Caco-2 (cell line): ENCODE measurements around the gene ELFN1. TPM values are rescaled to one million over a fixed set of nuclear protein-coding genes. Genes with fewer than 3 reads are reported as not detected.

Experiments
- BruUV-seq: library from RNA; stranded (reverse); fragments of 400-500 nt; replicated peaks from 2 replicates; lab custom pipeline; 2021; lab: Mats Ljungman, UMichigan
- CTCF ChIA-PET: fragments of 300-600 bp; sonication (Branson Sonifier 250); formaldehyde crosslinking; loops from one replicate; lab custom pipeline; 2022; ENCODE audit warnings: antibody characterized with exemption; lab: Charles Lee
- POLR2A ChIA-PET: fragments of 300-600 bp; sonication (Branson Sonifier 250); formaldehyde crosslinking; loops from one replicate; lab custom pipeline; 2022; ENCODE audit warnings: antibody characterized with exemption; lab: Charles Lee
- DNase-seq, 2 experiments: peaks; one replicate each; pipeline versions ENCODE4 v3.0.0 to v3.0.0-alpha.2; 2020 to 2022
- H3K27me3 ChIP-seq: replicated peaks from 2 replicates; pipeline ENCODE4 v1.6.0; 2011; ENCODE audit warnings: low read length; ENCODE audit not compliant: control insufficient read depth, insufficient read depth
- H3K36me3 ChIP-seq: 2 replicates; pipeline ENCODE4 v1.5.1; 2011; ENCODE audit warnings: low read length; ENCODE audit not compliant: control insufficient read depth, insufficient read depth
- H3K4me1 ChIP-seq: fragments of 250-450 bp; sonication (Bioruptor Pico); 2 replicates; pipeline ENCODE4 v1.5.1; 2020; ENCODE audit warnings: mild to moderate bottlenecking
- H3K4me3 ChIP-seq: 2 replicates; pipeline ENCODE4 v1.5.1; 2011; ENCODE audit warnings: low read depth, mild to moderate bottlenecking, control low read depth, low read length
- H3K9me3 ChIP-seq: fragments of 250-450 bp; sonication (Bioruptor Pico); 2 replicates; pipeline ENCODE4 v1.5.1; 2020; ENCODE audit warnings: mild to moderate bottlenecking, moderate library complexity
- H3K27ac Mint-ChIP-seq: one replicate; pipeline ENCODE4 v1.8.0; 2022; ENCODE audit warnings: mixed read lengths; ENCODE audit not compliant: unreplicated experiment
- H3K27me3 Mint-ChIP-seq: one replicate; pipeline ENCODE4 v1.8.0; 2022; ENCODE audit warnings: mixed read lengths; ENCODE audit not compliant: insufficient read depth, unreplicated experiment
- H3K36me3 Mint-ChIP-seq: one replicate; pipeline ENCODE4 v1.8.0; 2022; ENCODE audit warnings: mild to moderate bottlenecking, mixed read lengths; ENCODE audit not compliant: insufficient read depth, unreplicated experiment
- H3K4me1 Mint-ChIP-seq: one replicate; pipeline ENCODE4 v1.8.0; 2022; ENCODE audit warnings: low read depth, mixed read lengths; ENCODE audit not compliant: unreplicated experiment
- H3K4me3 Mint-ChIP-seq: one replicate; pipeline ENCODE4 v1.8.0; 2022; ENCODE audit warnings: mild to moderate bottlenecking, moderate library complexity, mixed read lengths; ENCODE audit not compliant: unreplicated experiment
- H3K9me3 Mint-ChIP-seq: one replicate; pipeline ENCODE4 v1.8.0; 2022; ENCODE audit warnings: mixed read lengths; ENCODE audit not compliant: unreplicated experiment
- CTCF ChIP-seq, 2 experiments: fragments of 200-600 bp in 1 of 2; IDR thresholded peaks; 1 replicate in 1 of 2; 2 replicates in 1 of 2; pipeline versions ENCODE4 v1.5.1 to v1.8.0; 2011 to 2022; ENCODE audit warnings: antibody characterized with exemption in 1 of 2, control low read depth in 1 of 2, inconsistent platforms in 1 of 2, low read depth in 1 of 2, low read length in 1 of 2, mild to moderate bottlenecking in 1 of 2, moderate library complexity in 1 of 2; ENCODE audit not compliant: insufficient read depth in 1 of 2, severe bottlenecking in 1 of 2, unreplicated experiment in 1 of 2
- intact Hi-C: fragments of 100-400 bp; cut with micrococcal nuclease; formaldehyde crosslinking; loops from one replicate; pipeline ENCODE4 v1.10.0; 2022; ENCODE audit not compliant: unreplicated experiment
- total RNA-seq: library from RNA; stranded (reverse); gene quantifications from 2 replicates; pipeline ENCODE4 v1.2.3, GENCODE V29; 2022

Gene ELFN1
- total RNA-seq, 1 experiment from 2014 or later = 2.3 TPM

- Mint-ChIP-seq H3K36me3 (no peaks in the 10 kb centered on the region), H3K27me3 (no peaks in the 10 kb centered on the region), H3K9me3 (no peaks in the 10 kb centered on the region), H3K4me1 (peaks cover 7% of the 10 kb centered on the region), H3K27ac (no peak overlapping the region), H3K4me3 (no peak overlapping the region)
- no peak for DNase-seq
- intact Hi-C loops = no loop called here
- Histone ChIP-seq H3K36me3 (no peaks in the 10 kb centered on the region), H3K4me3 (no peak overlapping the region), H3K27me3 (no peaks in the 10 kb centered on the region), H3K4me1 (0 out of 2 replicates have a peak, but pooled peaks cover 4% of the 10 kb centered on the region), H3K9me3 (no peaks in the 10 kb centered on the region)
- BruUV-seq = no TSS peak
- POLR2A ChIA-PET = no interaction called here
- CTCF ChIA-PET = no interaction called here
- no peak for TF ChIP-seq CTCF (IDR thresholded peaks at IDR 0.05; ENCODE audit: insufficient read depth in 1 of 2, low read depth in 1 of 2, low read length in 1 of 2, severe bottlenecking in 1 of 2, unreplicated experiment in 1 of 2)
Observed at GRCh38 chr7:1720326-1720725, 50.2 kb downstream of the ELFN1 start.

- 0 out of 2 replicates have a peak, but pooled peaks cover 4% of the 10 kb centered on the region for H3K4me1 ChIP-seq
- H3K9me3 ChIP-seq = no peaks in the 10 kb centered on the region
- intact Hi-C loops = no loop called here
- ChIA-PET CTCF (no interaction called here), POLR2A (no interaction called here)
- Mint-ChIP-seq H3K27me3 (peaks cover 4% of the 10 kb centered on the region), H3K36me3 (no peaks in the 10 kb centered on the region), H3K4me1 (peaks cover 7% of the 10 kb centered on the region), H3K9me3 (no peaks in the 10 kb centered on the region), H3K27ac (no peak overlapping the region), H3K4me3 (no peak overlapping the region)
- H3K27me3 ChIP-seq = no peaks in the 10 kb centered on the region
- DNase-seq = no peak
- no peaks in the 10 kb centered on the region for H3K36me3 ChIP-seq
- BruUV-seq = no TSS peak
- TF ChIP-seq CTCF (IDR thresholded peaks at IDR 0.05; ENCODE audit: insufficient read depth in 1 of 2, low read depth in 1 of 2, low read length in 1 of 2, severe bottlenecking in 1 of 2, unreplicated experiment in 1 of 2) = no peak
- H3K4me3 ChIP-seq = no peak overlapping the region
Observed at GRCh38 chr7:1721047-1721690, 51.1 kb downstream of the ELFN1 start.

DNA sequence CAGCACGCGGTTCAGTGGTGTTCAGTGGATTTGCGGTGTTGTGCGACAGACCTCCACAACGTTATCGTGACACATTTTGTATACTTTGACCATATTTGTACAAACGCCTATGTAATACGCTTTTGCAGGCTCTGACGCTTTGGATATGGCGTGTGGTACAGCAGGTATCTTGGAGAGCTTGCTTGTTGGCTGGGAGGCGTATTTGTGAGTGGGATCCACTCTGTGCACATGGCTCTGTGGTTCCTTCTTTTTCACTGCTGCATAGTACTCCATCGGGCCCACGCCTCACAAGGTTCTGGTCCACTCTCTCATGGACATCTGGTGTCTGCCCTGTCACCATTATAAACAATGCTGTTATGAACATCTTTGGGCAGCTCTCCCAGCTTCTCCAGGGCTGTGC lies 53.2 kb downstream of the ELFN1 start:
- Mint-ChIP-seq H3K27me3 (peaks cover 4% of the 10 kb centered on the region), H3K4me3 (no peak overlapping the region), H3K4me1 (no peaks in the 10 kb centered on the region), H3K27ac (no peak overlapping the region), H3K9me3 (no peaks in the 10 kb centered on the region), H3K36me3 (no peaks in the 10 kb centered on the region)
- POLR2A ChIA-PET = no interaction called here
- TF ChIP-seq CTCF (IDR thresholded peaks at IDR 0.05; ENCODE audit: insufficient read depth in 1 of 2, low read depth in 1 of 2, low read length in 1 of 2, severe bottlenecking in 1 of 2, unreplicated experiment in 1 of 2) = no peak
- no peaks in the 10 kb centered on the region for H3K36me3 ChIP-seq
- CTCF ChIA-PET = no interaction called here
- H3K4me3 ChIP-seq = no peak overlapping the region
- intact Hi-C loops = no loop called here
- no peak for DNase-seq
- BruUV-seq = no TSS peak
- no peaks in the 10 kb centered on the region for H3K9me3 ChIP-seq
- H3K27me3 ChIP-seq = no peaks in the 10 kb centered on the region; the same call in 1 of the 2 replicates
- no peaks in the 10 kb centered on the region for H3K4me1 ChIP-seq
